Activated CD4-positive, CD25-positive, alpha-beta regulatory T cell treated with anti-CD3 and anti-CD28 coated beads, Interleukin-2, amount 50 U/mL, for 24 hours (primary cell): ENCODE data around the gene CAMK2G.
"Not testable (repeated sequence)": the region's sequence is repeated elsewhere in the genome, so short reads cannot be mapped to it uniquely, and the experiment has no call there.

Experiments
- ATAC-seq, 2 donors: fragments of 150-1000 bp; cut with Tn5 transposase; one replicate each; pipeline ENCODE4 v1.10.0; 2021; ENCODE audit warnings: mild to moderate bottlenecking in 1 of 2, moderate library complexity in 1 of 2

Gene CAMK2G

DNA sequence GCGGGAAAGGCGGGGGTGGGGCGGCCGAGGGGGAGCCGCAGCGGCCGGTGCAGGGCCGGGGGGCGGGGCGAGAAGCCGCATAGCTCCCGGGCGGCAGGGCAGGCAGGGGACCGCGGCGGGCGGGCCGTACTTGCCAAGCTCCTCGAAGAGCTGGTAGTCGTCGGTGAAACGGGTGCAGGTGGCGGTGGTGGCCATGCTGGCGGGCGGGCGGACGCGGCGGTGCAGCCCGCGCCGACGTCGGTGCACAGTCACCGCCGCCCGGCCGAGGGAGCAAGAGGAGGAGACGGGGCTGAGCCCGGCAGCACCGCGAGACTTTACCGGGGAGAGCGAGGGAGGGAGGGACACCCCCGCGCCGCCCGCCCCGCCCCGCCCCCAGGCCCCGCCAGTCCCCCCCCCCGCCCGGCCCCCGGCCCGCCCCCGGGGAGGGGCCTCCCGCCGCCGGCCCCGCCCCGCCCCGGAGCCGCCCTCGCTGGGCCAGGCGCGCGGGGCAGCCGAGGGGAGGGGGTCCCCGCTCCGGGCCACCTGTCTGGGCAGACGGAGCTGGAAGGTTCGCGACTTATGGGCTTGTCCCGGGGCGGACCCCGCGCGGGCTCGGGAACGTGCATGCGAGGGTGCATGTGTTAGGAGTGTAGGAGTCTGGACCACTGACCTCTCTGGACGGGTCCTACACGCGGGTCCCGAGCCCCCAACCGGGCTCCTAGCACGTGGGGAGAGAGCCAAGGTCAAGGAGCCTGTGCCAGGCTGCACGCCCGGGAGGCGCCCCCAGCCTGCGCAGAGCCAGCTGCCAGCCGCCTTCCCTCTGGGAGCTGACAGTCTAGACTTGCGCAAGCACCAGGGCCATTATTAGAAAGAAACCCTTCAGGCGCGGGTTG is at the start of gene CAMK2G:
TSS of gene CAMK2G (minus strand) at position 289 of the 872 bp plus-strand sequence. CDS start at position 195, 94 bp downstream.
- ATAC-seq = peak; percentile 85 to 89

- peak in 1 of 2 donors; percentile 21 for ATAC-seq
These were observed 48.4 kb upstream of the CAMK2G start for GRCh38 chr10:73922864-73923133.

GRCh38 chr10:73922007-73922863 is 47.9 kb upstream of the CAMK2G start:
- ATAC-seq = peak; percentile 77

- no peak for ATAC-seq
These were observed 45.7 kb upstream of the CAMK2G start for GRCh38 chr10:73920089-73920488.

DNA sequence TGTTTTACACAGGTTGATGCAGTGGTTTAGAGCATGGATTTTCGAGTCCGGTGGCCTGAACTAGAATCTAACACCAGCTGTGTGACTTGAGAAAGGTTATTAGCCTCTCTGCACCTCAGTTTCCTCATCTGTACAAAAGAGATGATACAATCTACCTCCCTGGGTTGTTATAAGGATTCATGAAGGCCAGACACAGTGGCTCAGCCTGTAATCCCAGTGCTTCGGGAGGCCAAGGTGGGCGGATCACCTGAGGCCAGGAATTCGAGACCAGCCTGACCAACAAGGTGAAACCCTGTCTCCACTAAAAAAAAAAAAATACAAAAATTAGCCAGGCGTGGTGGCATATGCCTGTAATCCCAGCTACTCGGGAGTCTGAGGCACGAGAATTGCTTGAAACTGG is 45.1 kb upstream of the CAMK2G start:
- ATAC-seq = not testable (repeated sequence)

DNA sequence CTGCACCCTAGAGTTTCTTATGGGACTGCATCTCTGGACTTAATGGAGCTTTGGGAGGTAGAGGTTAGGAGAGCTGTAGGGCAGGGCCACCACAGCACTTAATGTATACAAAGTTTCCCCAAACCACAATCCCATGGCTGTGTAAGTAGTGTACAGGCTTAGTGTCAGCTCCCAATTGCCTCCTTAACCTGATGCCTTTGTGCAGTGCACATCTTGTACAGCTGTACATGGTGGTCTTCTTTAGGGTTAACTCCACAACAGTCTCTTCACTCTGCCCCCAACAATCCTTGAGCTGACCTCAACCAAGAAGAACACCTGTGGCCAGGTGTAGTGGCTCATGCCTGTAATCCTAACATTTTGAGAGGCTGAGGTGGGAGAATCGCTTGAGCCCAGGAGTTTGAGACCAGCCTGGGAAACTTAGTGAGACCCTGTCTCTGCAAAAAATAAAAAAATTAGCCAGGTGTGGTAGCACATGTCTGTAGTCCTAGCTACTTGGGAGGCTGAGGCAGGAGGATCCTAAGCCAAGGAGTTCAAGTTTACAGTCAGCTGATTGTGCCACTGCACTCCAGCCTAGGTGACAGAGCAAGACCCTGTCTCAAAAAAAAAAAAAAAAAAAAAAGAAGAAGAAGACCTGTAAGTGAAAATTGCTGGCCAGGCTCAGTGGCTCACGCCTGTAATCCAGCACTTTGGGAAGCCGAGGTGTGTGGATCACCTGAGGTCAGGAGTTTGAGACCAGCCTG is 43.4 kb upstream of the CAMK2G start:
- ATAC-seq = no peak

GRCh38 chr10:73916761-73917470 is 42.6 kb upstream of the CAMK2G start:
- no peak for ATAC-seq

DNA sequence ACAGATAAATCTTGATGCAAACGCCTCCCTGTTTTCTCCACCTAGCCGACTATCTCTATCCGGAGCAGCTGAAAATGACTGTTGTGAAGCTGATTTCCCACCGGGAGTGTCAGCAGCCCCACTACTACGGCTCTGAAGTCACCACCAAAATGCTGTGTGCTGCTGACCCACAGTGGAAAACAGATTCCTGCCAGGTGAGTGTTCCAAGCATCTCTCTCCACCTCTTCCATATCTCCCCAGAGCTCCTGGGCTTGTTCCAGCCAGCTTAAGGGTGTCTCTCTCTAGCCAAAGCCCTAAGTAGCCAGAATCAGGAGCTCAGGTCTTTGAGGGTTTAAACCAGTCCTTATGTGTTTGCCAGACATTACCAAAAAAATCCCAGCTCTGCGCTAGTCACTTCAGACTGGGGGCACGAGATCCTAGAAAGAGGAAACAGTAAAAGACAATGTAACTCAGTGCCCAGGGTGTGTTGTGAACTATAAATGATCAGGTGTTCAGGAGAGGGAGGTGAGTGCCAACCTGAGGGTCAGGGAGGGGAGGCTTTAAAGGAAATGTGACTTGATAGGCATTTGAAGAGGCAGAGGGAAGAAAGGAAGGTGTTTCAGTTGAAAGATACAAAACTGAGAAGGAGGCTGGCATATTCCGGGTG is 41.0 kb upstream of the CAMK2G start:
- ATAC-seq = no peak

DNA sequence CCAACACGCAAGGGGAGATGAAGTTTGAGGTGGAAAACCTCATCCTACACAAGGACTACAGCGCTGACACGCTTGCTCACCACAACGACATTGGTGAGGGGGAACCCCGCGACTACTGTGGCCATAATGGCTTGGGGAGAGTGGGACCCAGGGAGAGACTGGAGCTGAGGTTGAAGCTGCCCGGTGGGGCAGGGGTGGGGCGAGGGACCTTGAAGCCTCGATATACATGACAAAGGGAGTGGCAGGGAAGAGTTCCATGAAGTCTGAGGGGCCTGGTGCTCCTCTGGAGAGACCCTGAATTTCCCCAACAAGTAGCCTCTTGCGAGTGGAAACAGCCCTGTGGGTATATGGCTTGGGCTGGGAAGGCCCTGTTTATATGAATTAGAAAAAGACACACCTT is 39.7 kb upstream of the CAMK2G start:
- ATAC-seq = no peak

DNA sequence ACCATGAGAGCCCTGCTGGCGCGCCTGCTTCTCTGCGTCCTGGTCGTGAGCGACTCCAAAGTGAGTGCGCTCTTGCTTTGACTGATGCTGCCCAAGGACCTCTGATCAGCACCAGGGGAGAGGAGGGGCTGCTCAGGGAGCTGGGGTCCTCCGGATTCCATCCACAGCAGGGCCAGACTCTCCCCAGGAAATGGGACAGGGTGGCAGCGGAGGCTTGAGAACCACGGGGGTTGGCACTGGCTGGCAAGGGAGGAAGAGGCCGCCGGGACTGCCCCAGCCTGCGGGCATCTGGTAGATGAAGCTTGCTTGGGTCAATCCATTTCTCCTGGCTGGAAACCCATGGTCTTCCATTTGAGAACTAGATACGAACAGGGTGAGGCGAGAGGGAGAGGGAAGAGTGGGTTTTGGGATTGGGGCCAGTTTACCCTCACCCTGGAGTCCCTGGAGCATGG is 37.2 kb upstream of the CAMK2G start:
- no peak for ATAC-seq

DNA sequence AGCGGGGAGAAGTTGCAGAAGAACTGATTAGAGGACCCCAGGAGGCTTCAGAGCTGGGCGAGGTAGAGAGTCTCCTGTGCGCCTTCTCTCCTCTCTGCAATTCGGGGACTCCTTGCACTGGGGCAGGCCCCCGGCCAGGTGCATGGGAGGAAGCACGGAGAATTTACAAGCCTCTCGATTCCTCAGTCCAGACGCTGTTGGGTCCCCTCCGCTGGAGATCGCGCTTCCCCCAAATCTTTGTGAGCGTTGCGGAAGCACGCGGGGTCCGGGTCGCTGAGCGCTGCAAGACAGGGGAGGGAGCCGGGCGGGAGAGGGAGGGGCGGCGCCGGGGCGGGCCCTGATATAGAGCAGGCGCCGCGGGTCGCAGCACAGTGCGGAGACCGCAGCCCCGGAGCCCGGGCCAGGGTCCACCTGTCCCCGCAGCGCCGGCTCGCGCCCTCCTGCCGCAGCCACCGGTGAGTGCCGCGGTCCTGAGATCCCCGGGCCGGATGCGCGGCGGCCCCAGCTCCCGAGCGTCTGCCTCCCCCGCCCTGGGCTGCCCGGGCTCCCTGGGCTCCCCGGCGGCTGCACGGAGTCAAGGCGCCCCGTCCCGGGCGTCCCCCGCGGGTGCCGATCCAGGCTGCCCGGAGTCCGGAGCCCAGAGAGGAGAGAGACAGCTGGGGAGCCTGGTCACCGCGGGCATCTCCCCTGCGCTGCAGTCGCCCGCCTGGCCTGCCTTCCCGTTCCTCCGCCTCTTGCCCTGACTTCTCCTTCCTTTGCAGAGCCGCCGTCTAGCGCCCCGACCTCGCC is 36.6 kb upstream of the CAMK2G start, which contains the start of gene PLAU:
TSS of gene PLAU (plus strand) at position 369 of the 789 bp plus-strand sequence. CDS start 424 bp downstream, outside the sequence.
- ATAC-seq = peak; percentile 44 to 54

GRCh38 chr10:73910401-73910763 is 36.0 kb upstream of the CAMK2G start:
- peak in 1 of 2 donors; percentile 16 for ATAC-seq

GRCh38 chr10:73909540-73910115 is 35.3 kb upstream of the CAMK2G start:
- no peak for ATAC-seq

DNA sequence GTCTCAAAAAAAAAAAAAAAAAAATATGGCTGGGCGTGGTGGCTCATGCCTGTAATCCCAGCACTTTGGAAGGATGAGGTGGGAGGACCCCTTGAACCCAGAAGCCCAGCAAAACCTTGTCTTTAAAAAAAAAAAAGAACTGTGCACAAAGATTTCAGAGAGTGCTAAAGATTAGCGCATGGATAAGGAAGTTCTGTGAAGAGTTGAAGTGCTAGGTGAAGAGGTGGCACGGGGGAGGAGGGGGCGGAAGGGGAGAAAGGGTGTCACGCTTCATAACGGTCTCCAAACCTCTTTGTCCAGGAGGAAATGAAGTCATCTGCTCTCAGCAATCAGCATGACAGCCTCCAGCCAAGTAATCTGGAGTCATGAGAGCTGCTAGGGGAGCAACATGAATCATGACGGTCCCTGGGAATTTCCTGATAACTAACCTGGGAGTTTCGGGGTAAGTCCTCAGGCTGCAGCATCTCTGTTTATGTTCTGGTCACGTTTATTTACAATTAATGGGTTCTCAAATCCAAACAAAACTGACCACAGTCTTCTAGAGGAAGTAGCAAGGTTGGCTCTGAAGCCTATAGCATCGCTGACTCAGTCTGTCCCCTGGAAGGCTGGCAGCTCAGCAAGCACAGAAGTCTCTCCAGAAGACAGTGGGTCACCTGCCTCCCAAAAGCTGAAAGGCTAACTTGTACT is 34.6 kb upstream of the CAMK2G start:
- peak; percentile 68 to 77 for ATAC-seq

GRCh38 chr10:73907841-73908517 is 33.6 kb upstream of the CAMK2G start:
- no peak for ATAC-seq

GRCh38 chr10:73906524-73907447 is 32.4 kb upstream of the CAMK2G start:
- no peak for ATAC-seq

- ATAC-seq = no peak
These were observed 31.1 kb upstream of the CAMK2G start for GRCh38 chr10:73905256-73906020.
